H1 (cell line): ENCODE data around the gene CHRM4. TPM values are rescaled to one million over a fixed set of nuclear protein-coding genes. Genes with fewer than 3 reads are reported as not detected.

Experiments used
- CTCF ChIA-PET: fragments of 300-600 bp; sonication (Branson Sonifier 250); formaldehyde crosslinking; loops from one replicate; lab custom pipeline; 2021; ENCODE audit not compliant: partially characterized antibody; lab: Charles Lee
- POLR2A ChIA-PET: fragments of 300-600 bp; sonication (Branson Sonifier 250); formaldehyde crosslinking; loops from one replicate; lab custom pipeline; 2021; ENCODE audit warnings: inconsistent platforms; ENCODE audit not compliant: partially characterized antibody; lab: Charles Lee
- DNase-seq, 2 experiments: peaks; one replicate each; pipeline versions ENCODE4 v3.0.0 to v3.0.0-alpha.2; 2010 to 2022; ENCODE audit warnings: low spot score in 2 of 2, low read depth in 1 of 2, mixed read lengths in 1 of 2
- FAIRE-seq: peaks from 2 replicates; lab custom pipeline; 2011; peaks lifted over from hg19 to GRCh38; lab: Jason Lieb, UNC
- H2AFZ ChIP-seq: 2 replicates; pipeline ENCODE4 v1.8.1; 2012; ENCODE audit warnings: low read length, inconsistent platforms
- H2AK5ac ChIP-seq: 2 replicates; pipeline ENCODE4 v1.6.1; 2013; ENCODE audit warnings: low read depth, low read length
- H2BK120ac ChIP-seq: replicated peaks from 2 replicates; pipeline ENCODE3; 2013; ENCODE audit warnings: low read depth, low read length, inconsistent platforms
- H2BK12ac ChIP-seq: 2 replicates; pipeline ENCODE4 v1.6.1; 2013; ENCODE audit warnings: low read depth, low read length
- H2BK15ac ChIP-seq: 2 replicates; pipeline ENCODE4 v1.6.1; 2013; ENCODE audit warnings: low read length
- H2BK20ac ChIP-seq: 2 replicates; pipeline ENCODE4 v1.6.1; 2013; ENCODE audit warnings: low read length
- H2BK5ac ChIP-seq: 2 replicates; pipeline ENCODE4 v1.6.1; 2013; ENCODE audit warnings: low read depth, low read length
- H3K14ac ChIP-seq: 2 replicates; pipeline ENCODE4 v1.6.1; 2013; ENCODE audit warnings: inconsistent platforms; ENCODE audit not compliant: insufficient read length
- H3K18ac ChIP-seq: 2 replicates; pipeline ENCODE4 v1.6.1; 2013; ENCODE audit warnings: low read length; ENCODE audit errors: extremely low read depth
- H3K23ac ChIP-seq: 2 replicates; pipeline ENCODE4 v1.6.1; 2013; ENCODE audit warnings: inconsistent platforms; ENCODE audit not compliant: insufficient read length
- H3K23me2 ChIP-seq: 2 replicates; pipeline ENCODE4 v1.6.1; 2013; ENCODE audit warnings: low read depth, low read length
- H3K27ac ChIP-seq: 2 replicates; pipeline ENCODE4 v1.6.1; 2011; ENCODE audit warnings: low read depth, low read length, inconsistent platforms
- H3K27me3 ChIP-seq, 4 experiments: replicated peaks in 1 of 4; 1 replicate in 1 of 4; 2 replicates in 3 of 4; pipeline versions ENCODE4 v1.6.1 to v1.8.1; 2011 to 2013; ENCODE audit warnings: low read length in 3 of 4, mild to moderate bottlenecking in 3 of 4, inconsistent platforms in 2 of 4, mixed read lengths in 2 of 4, moderate library complexity in 1 of 4; ENCODE audit not compliant: control insufficient read depth in 3 of 4, insufficient read depth in 3 of 4; ENCODE audit errors: extremely low read depth in 1 of 4
- H3K36me3 ChIP-seq, 4 experiments: 2 replicates each; pipeline versions ENCODE4 v1.6.1 to v1.8.1; 2011 to 2013; ENCODE audit warnings: mild to moderate bottlenecking in 4 of 4, low read length in 3 of 4, moderate library complexity in 2 of 4, control low read depth in 1 of 4, inconsistent platforms in 1 of 4; ENCODE audit not compliant: insufficient read depth in 4 of 4, control insufficient read depth in 2 of 4
- H3K4ac ChIP-seq: replicated peaks from 2 replicates; pipeline ENCODE3; 2013; ENCODE audit warnings: low read length, low read depth, mixed read lengths, inconsistent platforms; ENCODE audit not compliant: insufficient read length
- H3K4me1 ChIP-seq, 4 experiments: replicated peaks in 1 of 4; 1 replicate in 1 of 4; 2 replicates in 3 of 4; pipeline versions ENCODE4 v1.6.1 to v1.8.1; 2011 to 2013; ENCODE audit warnings: low read length in 3 of 4, inconsistent platforms in 2 of 4, mixed read lengths in 1 of 4; ENCODE audit not compliant: insufficient read depth in 4 of 4, control insufficient read depth in 3 of 4
- H3K4me2 ChIP-seq, 2 experiments: 2 replicates each; pipeline versions ENCODE4 v1.6.1 to v1.8.1; 2011 to 2013; ENCODE audit warnings: low read depth in 2 of 2, low read length in 2 of 2, control low read depth in 1 of 2, inconsistent platforms in 1 of 2, mild to moderate bottlenecking in 1 of 2; ENCODE audit not compliant: insufficient read depth in 1 of 2
- H3K4me3 ChIP-seq, 4 experiments: fragments of 200-600, 300-600 bp in 1 of 4; sonication (generic), shearing (Covaris generic), sonication (Bioruptor Twin) in 1 of 4; 2 replicates each; pipeline versions ENCODE4 v1.5.1 to v1.8.1; 2011 to 2016; ENCODE audit warnings: low read length in 4 of 4, low read depth in 3 of 4, control low read depth in 2 of 4, inconsistent platforms in 2 of 4, mild to moderate bottlenecking in 2 of 4, mixed read lengths in 1 of 4, moderate library complexity in 1 of 4; ENCODE audit not compliant: insufficient read depth in 2 of 4; ENCODE audit errors: extremely low read depth in 1 of 4
- H3K56ac ChIP-seq: replicated peaks from 2 replicates; pipeline ENCODE3; 2013; ENCODE audit warnings: low read depth, mild to moderate bottlenecking, mixed read lengths, low read length, inconsistent platforms; ENCODE audit not compliant: insufficient read length
- H3K79me1 ChIP-seq: 2 replicates; pipeline ENCODE4 v1.6.1; 2013; ENCODE audit warnings: low read depth, low read length, control low read depth
- H3K79me2 ChIP-seq, 2 experiments: 2 replicates each; pipeline versions ENCODE4 v1.6.1 to v1.8.1; 2012 to 2013; ENCODE audit warnings: low read length in 2 of 2, mild to moderate bottlenecking in 2 of 2, inconsistent platforms in 1 of 2; ENCODE audit not compliant: insufficient read depth in 2 of 2, control insufficient read depth in 1 of 2
- H3K9ac ChIP-seq, 4 experiments: replicated peaks in 1 of 4; 1 replicate in 1 of 4; 2 replicates in 3 of 4; pipeline versions ENCODE4 v1.6.1 to v1.8.1; 2011 to 2013; ENCODE audit warnings: low read depth in 3 of 4, low read length in 3 of 4, control low read depth in 2 of 4, mild to moderate bottlenecking in 2 of 4, moderate library complexity in 2 of 4, inconsistent platforms in 1 of 4; ENCODE audit errors: extremely low read depth in 1 of 4
- H3K9me3 ChIP-seq, 2 experiments: 2 replicates each; pipeline versions ENCODE4 v1.6.1 to v1.8.1; 2012 to 2013; ENCODE audit warnings: mild to moderate bottlenecking in 2 of 2, moderate library complexity in 2 of 2, control low read depth in 1 of 2, inconsistent platforms in 1 of 2, low read depth in 1 of 2, low read length in 1 of 2, mixed read lengths in 1 of 2; ENCODE audit not compliant: insufficient read depth in 2 of 2
- H4K20me1 ChIP-seq, 2 experiments: replicated peaks in 1 of 2; 2 replicates each; pipeline versions ENCODE3 to v1.8.1; 2011 to 2013; ENCODE audit warnings: inconsistent platforms in 2 of 2, low read length in 2 of 2, mild to moderate bottlenecking in 1 of 2; ENCODE audit not compliant: insufficient read depth in 2 of 2, control insufficient read depth in 1 of 2
- H4K5ac ChIP-seq: 2 replicates; pipeline ENCODE4 v1.6.1; 2013; ENCODE audit warnings: low read length, low read depth, mixed read lengths, inconsistent platforms; ENCODE audit not compliant: insufficient read length
- H4K8ac ChIP-seq: 2 replicates; pipeline ENCODE4 v1.8.0; 2013; ENCODE audit warnings: mild to moderate bottlenecking, moderate library complexity, low read length, inconsistent platforms; ENCODE audit not compliant: insufficient read depth; ENCODE audit errors: extremely low read depth
- H4K91ac ChIP-seq: replicated peaks from 2 replicates; pipeline ENCODE3; 2013; ENCODE audit warnings: low read length, mixed read lengths, inconsistent platforms; ENCODE audit not compliant: insufficient read length
- BACH1 ChIP-seq: IDR thresholded peaks from 2 replicates; pipeline ENCODE4 v1.6.1; 2012; ENCODE audit warnings: low read length, improper control_type of control experiment
- BCL11A ChIP-seq, 2 experiments: IDR thresholded peaks; one replicate each; pipeline ENCODE4 v1.6.1; 2011; ENCODE audit warnings: low read depth in 2 of 2, low read length in 2 of 2, mild to moderate bottlenecking in 2 of 2
- CEBPB ChIP-seq: IDR thresholded peaks from 2 replicates; pipeline ENCODE4 v1.6.1; 2012; ENCODE audit warnings: low read depth, low read length
- CHD2 ChIP-seq: IDR thresholded peaks from 2 replicates; pipeline ENCODE4 v1.6.1; 2012; ENCODE audit warnings: low read length, improper control_type of control experiment
- CTBP2 ChIP-seq: IDR thresholded peaks from 2 replicates; pipeline ENCODE4 v1.7.0; 2011; ENCODE audit warnings: borderline replicate concordance, mild to moderate bottlenecking, moderate library complexity, mixed read lengths, low read length; ENCODE audit not compliant: insufficient read depth, insufficient read length
- HDAC2 ChIP-seq, 2 experiments: fragments of 300-600 bp in 1 of 2; sonication (generic) in 1 of 2; IDR thresholded peaks; 2 replicates each; pipeline ENCODE4 v1.6.1; 2011 to 2012; ENCODE audit warnings: low read depth in 2 of 2, low read length in 2 of 2, mild to moderate bottlenecking in 2 of 2, moderate library complexity in 2 of 2, borderline replicate concordance in 1 of 2, inconsistent platforms in 1 of 2
- HDAC6 ChIP-seq: IDR thresholded peaks from one replicate; pipeline ENCODE4 v1.7.1; 2012; ENCODE audit warnings: low read depth, mild to moderate bottlenecking, inconsistent platforms, low read length, moderate library complexity
- RBBP5 ChIP-seq: IDR thresholded peaks from 2 replicates; pipeline ENCODE4 v1.7.1; 2012; ENCODE audit warnings: low read depth, mild to moderate bottlenecking, inconsistent platforms, low read length, moderate library complexity, borderline replicate concordance
- SIN3A ChIP-seq, 2 experiments: IDR thresholded peaks in 1 of 2; conservative IDR thresholded peaks in 1 of 2; 2 replicates each; pipeline ENCODE4 v1.6.1; 2011 to 2012; ENCODE audit warnings: low read length in 2 of 2, improper control_type of control experiment in 1 of 2, low read depth in 1 of 2, mild to moderate bottlenecking in 1 of 2
- ZNF274 ChIP-seq: IDR thresholded peaks from 2 replicates; pipeline ENCODE4 v1.7.0; 2012; ENCODE audit warnings: low read length, borderline replicate concordance; ENCODE audit errors: extremely low read depth
- WGBS, 2 experiments: shearing (Covaris generic) in 1 of 2; methylation state at CpG; one replicate each; pipeline versions ENCODE4 v1.1.6 to v1.1.7; 2013 to 2015; ENCODE audit warnings: low lambda C conversion rate in 2 of 2, mixed read lengths in 2 of 2, inconsistent platforms in 1 of 2, low coverage in 1 of 2, missing lambda C conversion rate in 1 of 2; ENCODE audit not compliant: insufficient replicate concordance in 2 of 2, insufficient coverage in 1 of 2, insufficient read length in 1 of 2; ENCODE audit errors: extremely low coverage in 1 of 2, missing lambda C conversion rate in 1 of 2; 5-methylcytosine and 5-hydroxymethylcytosine counted together
- polyA plus RNA-seq, 7 experiments: library from polyadenylated mRNA; depleted of rRNA in 3 of 7; stranded (reverse) in 5 of 7; unstranded in 2 of 7; fragments of >200 nt in 5 of 7; fragments of 200-250 nt in 2 of 7; gene quantifications; 1 replicate in 5 of 7; 2 replicates in 1 of 7; 4 replicates in 1 of 7; pipeline versions ENCODE4 v1.2.1 to v1.2.3, GENCODE V29; 2011 to 2013; ENCODE audit warnings: missing spikeins in 2 of 7, mixed read lengths in 2 of 7
- total RNA-seq: library from RNA; stranded (reverse); fragmentation: NEBNext Ultra II Directional; extraction: Animal tissue kit (Norgen Biotek cat#: 25700); gene quantifications from 2 replicates; pipeline ENCODE4 v1.2.1, GENCODE V29; 2021

Gene CHRM4
- total and polyA plus RNA-seq, 2 of the 8 experiments (the other 6 are each of a cell fraction or from before 2014, with no cell fraction given), result 1.1 to 1.3 TPM

DNA sequence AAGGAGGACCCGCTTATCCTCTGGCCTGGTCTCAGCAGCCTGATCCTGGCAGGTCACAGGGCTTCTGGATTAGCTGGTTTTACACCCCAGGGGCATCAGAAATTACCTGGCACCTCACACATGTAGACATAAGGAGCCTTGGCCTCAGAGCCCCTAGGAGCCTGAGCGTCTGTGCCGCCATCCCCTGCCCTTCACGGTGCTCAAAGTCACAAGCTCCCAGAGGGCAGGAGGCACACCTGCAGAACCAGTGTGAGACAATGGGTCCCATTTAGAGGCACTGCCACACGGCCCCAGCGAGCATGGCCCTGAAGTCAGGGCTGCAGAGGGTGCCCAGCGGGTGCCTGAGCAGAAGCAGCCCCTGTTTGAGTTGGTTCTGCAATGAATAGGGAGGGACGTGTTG is 40.4 kb downstream of the CHRM4 start:
- no peak overlapping the region for H3K27ac ChIP-seq
- CTCF ChIA-PET, result interaction anchor here (0.7 to 44.5 kb wide), 17 partner anchors 9 to 180 kb away, joined by 3 to 1004 read pairs (median 7); partner anchors contain the start of genes DGKZ and MDK
- TF ChIP-seq CEBPB, result no peak
- no peak for TF ChIP-seq HDAC6
- TF ChIP-seq CHD2, result no peak
- no peak for TF ChIP-seq SIN3A (conservative IDR thresholded peaks at IDR 0.05 in 1 of 2, IDR thresholded peaks at IDR 0.05 in 1 of 2; ENCODE audit: low read depth in 1 of 2, low read length in 2 of 2)
- no peak for TF ChIP-seq BACH1
- no peak for TF ChIP-seq RBBP5
- TF ChIP-seq BCL11A (IDR thresholded peaks at IDR 0.05; ENCODE audit: low read depth in 2 of 2, low read length in 2 of 2), result no peak
- no peak for TF ChIP-seq HDAC2 (IDR thresholded peaks at IDR 0.05; ENCODE audit: borderline replicate concordance in 1 of 2, low read depth in 2 of 2, low read length in 2 of 2)
- TF ChIP-seq ZNF274, result no peak
- TF ChIP-seq CTBP2, result no peak

More for the DNA sequence above, 40.4 kb downstream of the CHRM4 start:
- FAIRE-seq (no peak), DNase-seq (no peak)
- no peak overlapping the region for H3K9ac ChIP-seq
- no peak overlapping the region for H3K4ac ChIP-seq
- no peaks in the 10 kb centered on the region for H3K36me3 ChIP-seq
- H2BK120ac ChIP-seq, result no peak overlapping the region
- no peak overlapping the region for H3K4me3 ChIP-seq
- H3K79me1 ChIP-seq, result peaks cover 25% of the 10 kb centered on the region
- 0 out of 2 replicates have a peak overlapping the region, but pooled peaks have one; percentile 16 for H3K18ac ChIP-seq
- H3K9me3 ChIP-seq, result no peaks in the 10 kb centered on the region
- H3K4me1 ChIP-seq, result peaks cover 13 to 43% (median 32%) of the 10 kb centered on the region in 4 experiments
- H4K8ac ChIP-seq, result no peak overlapping the region; the same call in 1 of the 2 replicates
- peaks cover 13% of the 10 kb centered on the region for H3K23me2 ChIP-seq
- no peak overlapping the region for H2BK12ac ChIP-seq
- no peak overlapping the region for H2AK5ac ChIP-seq
- H3K4me2 ChIP-seq, result no peak overlapping the region
- POLR2A ChIA-PET, result interaction anchor here (0.7 to 8.1 kb wide), 10 partner anchors 9 to 108 kb away, joined by 3 to 69 read pairs (median 6); partner anchors contain the start of gene MDK
- H2AFZ ChIP-seq, result no peak overlapping the region
- H2BK15ac ChIP-seq, result no peak overlapping the region
- no peak overlapping the region for H3K23ac ChIP-seq
- peaks cover 0 to 4% (median 2%) of the 10 kb centered on the region in 4 experiments; a peak in 1 of 7 replicates for H3K27me3 ChIP-seq
- 82% methylated on average over 8 of the region's 8 CpGs; no CpG with 5 or more reads in 1 of the 2 experiments for WGBS, 2 experiments
- H3K79me2 ChIP-seq, result peaks cover 0 to 72% of the 10 kb centered on the region in 2 experiments; a peak in 3 of 4 replicates
- no peak overlapping the region for H3K14ac ChIP-seq
- H4K5ac ChIP-seq, result no peak overlapping the region
- H2BK20ac ChIP-seq, result no peak overlapping the region
- H4K20me1 ChIP-seq, result peaks cover 15 to 35% of the 10 kb centered on the region in 2 experiments
- no peak overlapping the region; the same call in 1 of the 2 replicates for H2BK5ac ChIP-seq
- no peak overlapping the region for H4K91ac ChIP-seq
- H3K56ac ChIP-seq, result no peak overlapping the region
